Astrocyte (in vitro differentiated cells and primary cell): ENCODE data around the gene LPAR3. TPM values are rescaled to one million over a fixed set of nuclear protein-coding genes. Genes with fewer than 3 reads are reported as not detected.

ENCODE experiments used
- DNase-seq: peaks from one replicate; pipeline ENCODE4 v3.0.0-alpha.2; 2010; ENCODE audit warnings: low read depth
- FAIRE-seq: peaks from 2 replicates; lab custom pipeline; 2011; peaks lifted over from hg19 to GRCh38; lab: Jason Lieb, UNC
- H2AFZ ChIP-seq: 2 replicates; pipeline ENCODE4 v1.6.0; 2012; ENCODE audit warnings: low read depth, low read length, inconsistent platforms
- H3K27ac ChIP-seq: 2 replicates; pipeline ENCODE4 v1.5.1; 2011; ENCODE audit warnings: low read depth, low read length, inconsistent platforms
- H3K27me3 ChIP-seq: 2 replicates; pipeline ENCODE4 v1.6.0; 2011; ENCODE audit warnings: low read length, inconsistent platforms; ENCODE audit not compliant: insufficient read depth
- H3K36me3 ChIP-seq: 2 replicates; pipeline ENCODE4 v1.5.1; 2011; ENCODE audit warnings: low read length, inconsistent platforms; ENCODE audit not compliant: insufficient read depth
- H3K4me1 ChIP-seq: 2 replicates; pipeline ENCODE4 v1.5.1; 2011; ENCODE audit warnings: low read length, inconsistent platforms; ENCODE audit not compliant: insufficient read depth
- H3K4me2 ChIP-seq: 2 replicates; pipeline ENCODE4 v1.6.0; 2012; ENCODE audit warnings: low read length, inconsistent platforms
- H3K4me3 ChIP-seq: 2 replicates; pipeline ENCODE4 v1.5.1; 2011; ENCODE audit warnings: low read depth, mild to moderate bottlenecking, low read length, inconsistent platforms; ENCODE audit not compliant: insufficient read depth
- H3K79me2 ChIP-seq: 2 replicates; pipeline ENCODE4 v1.6.0; 2012; ENCODE audit warnings: mild to moderate bottlenecking, low read length, inconsistent platforms; ENCODE audit not compliant: insufficient read depth
- H3K9ac ChIP-seq: 2 replicates; pipeline ENCODE4 v1.6.0; 2012; ENCODE audit warnings: mild to moderate bottlenecking, low read length, inconsistent platforms
- H3K9me3 ChIP-seq: 2 replicates; pipeline ENCODE4 v1.5.1; 2012; ENCODE audit warnings: low read depth, mild to moderate bottlenecking, low read length, inconsistent platforms; ENCODE audit not compliant: insufficient read depth
- H4K20me1 ChIP-seq: 2 replicates; pipeline ENCODE4 v1.6.0; 2012; ENCODE audit warnings: low read length, inconsistent platforms; ENCODE audit not compliant: insufficient read depth
- H3K27ac Mint-ChIP-seq: one replicate; pipeline ENCODE4 v1.8.0; 2021; ENCODE audit warnings: mild to moderate bottlenecking, mixed read lengths; ENCODE audit not compliant: unreplicated experiment
- H3K27me3 Mint-ChIP-seq: one replicate; pipeline ENCODE4 v1.8.0; 2021; ENCODE audit warnings: low read depth, mixed read lengths; ENCODE audit not compliant: unreplicated experiment
- H3K36me3 Mint-ChIP-seq: one replicate; pipeline ENCODE4 v1.8.0; 2021; ENCODE audit warnings: low read depth, mixed read lengths; ENCODE audit not compliant: unreplicated experiment
- H3K4me1 Mint-ChIP-seq: one replicate; pipeline ENCODE4 v1.8.0; 2021; ENCODE audit warnings: low read depth, mixed read lengths; ENCODE audit not compliant: unreplicated experiment
- H3K4me3 Mint-ChIP-seq: one replicate; pipeline ENCODE4 v1.8.0; 2021; ENCODE audit warnings: mild to moderate bottlenecking, moderate library complexity, mixed read lengths; ENCODE audit not compliant: unreplicated experiment
- H3K9me3 Mint-ChIP-seq: one replicate; pipeline ENCODE4 v1.8.0; 2021; ENCODE audit warnings: mild to moderate bottlenecking, mixed read lengths; ENCODE audit not compliant: unreplicated experiment
- CTCF ChIP-seq: IDR thresholded peaks from 2 replicates; pipeline ENCODE4 v1.5.1; 2011; ENCODE audit warnings: low read depth, mild to moderate bottlenecking, inconsistent platforms, low read length, moderate library complexity; ENCODE audit not compliant: insufficient read depth
- EZH2 ChIP-seq: IDR thresholded peaks from 2 replicates; pipeline ENCODE4 v1.6.1; 2012; ENCODE audit warnings: mild to moderate bottlenecking, low read length, inconsistent platforms; ENCODE audit not compliant: insufficient read depth
- total RNA-seq: library from RNA; stranded (reverse); gene quantifications from 2 replicates; pipeline ENCODE4 v1.2.1, GENCODE V29; 2021

Gene LPAR3
- total RNA-seq, 1 donor from 2014 or later = 0.70 TPM

GRCh38 chr1:84825161-84825560, 67.8 kb downstream of the LPAR3 start:
- Histone ChIP-seq H3K79me2 (no peaks in the 10 kb centered on the region), H3K9ac (no peak overlapping the region), H3K4me2 (no peak overlapping the region), H3K27ac (no peak overlapping the region), H2AFZ (no peak overlapping the region), H3K4me3 (no peak overlapping the region), H4K20me1 (no peaks in the 10 kb centered on the region), H3K9me3 (no peaks in the 10 kb centered on the region), H3K36me3 (no peaks in the 10 kb centered on the region), H3K4me1 (no peaks in the 10 kb centered on the region), H3K27me3 (no peaks in the 10 kb centered on the region)
- TF ChIP-seq CTCF = no peak
- TF ChIP-seq EZH2 = no peak
- FAIRE-seq (no peak), DNase-seq (no peak)
- Mint-ChIP-seq H3K27ac (no peak overlapping the region), H3K27me3 (peaks cover 3% of the 10 kb centered on the region), H3K9me3 (no peaks in the 10 kb centered on the region), H3K4me3 (peak overlapping the region; percentile 60), H3K36me3 (no peaks in the 10 kb centered on the region), H3K4me1 (no peaks in the 10 kb centered on the region)

GRCh38 chr1:84823991-84824390, 69.0 kb downstream of the LPAR3 start:
- FAIRE-seq = no peak
- no peaks in the 10 kb centered on the region for H3K4me1 Mint-ChIP-seq
- H3K4me1 ChIP-seq = no peaks in the 10 kb centered on the region
- H3K9me3 ChIP-seq = no peaks in the 10 kb centered on the region
- DNase-seq = no peak
- H3K79me2 ChIP-seq = no peaks in the 10 kb centered on the region
- H3K9ac ChIP-seq = no peak overlapping the region
- H3K4me2 ChIP-seq = no peak overlapping the region
- no peaks in the 10 kb centered on the region for H4K20me1 ChIP-seq
- no peaks in the 10 kb centered on the region for H3K9me3 Mint-ChIP-seq
- H3K4me3 Mint-ChIP-seq = no peak overlapping the region
- H2AFZ ChIP-seq = no peak overlapping the region
- no peak overlapping the region for H3K27ac Mint-ChIP-seq
- H3K27ac ChIP-seq = no peak overlapping the region
- TF ChIP-seq CTCF (no peak), EZH2 (no peak)
- H3K36me3 Mint-ChIP-seq = no peaks in the 10 kb centered on the region
- H3K36me3 ChIP-seq = no peaks in the 10 kb centered on the region
- peaks cover 3% of the 10 kb centered on the region for H3K27me3 Mint-ChIP-seq
- no peak overlapping the region for H3K4me3 ChIP-seq
- H3K27me3 ChIP-seq = peaks cover 2% of the 10 kb centered on the region

- FAIRE-seq (no peak), DNase-seq (no peak)
- Histone ChIP-seq H3K9me3 (no peaks in the 10 kb centered on the region), H3K4me3 (no peak overlapping the region), H3K4me1 (no peaks in the 10 kb centered on the region), H2AFZ (no peak overlapping the region), H4K20me1 (no peaks in the 10 kb centered on the region), H3K79me2 (no peaks in the 10 kb centered on the region), H3K36me3 (no peaks in the 10 kb centered on the region), H3K27me3 (peaks cover 2% of the 10 kb centered on the region), H3K4me2 (no peak overlapping the region), H3K27ac (no peak overlapping the region), H3K9ac (no peak overlapping the region)
- H3K9me3 Mint-ChIP-seq = no peaks in the 10 kb centered on the region
- H3K36me3 Mint-ChIP-seq = no peaks in the 10 kb centered on the region
- H3K27me3 Mint-ChIP-seq = peaks cover 3% of the 10 kb centered on the region
- no peak overlapping the region for H3K27ac Mint-ChIP-seq
- no peak overlapping the region for H3K4me3 Mint-ChIP-seq
- H3K4me1 Mint-ChIP-seq = no peaks in the 10 kb centered on the region
- TF ChIP-seq EZH2 = no peak
- no peak for TF ChIP-seq CTCF
Measured at GRCh38 chr1:84823511-84823910, 69.5 kb downstream of the LPAR3 start.
